GM19455 (cell line): ENCODE results near the gene SAT1.

Experiments
- ATAC-seq: cut with Tn5 transposase; IDR thresholded peaks from one replicate; pipeline ENCODE4 v1.9.1; 2021; ENCODE audit not compliant: unreplicated experiment

The SAT1 gene

DNA sequence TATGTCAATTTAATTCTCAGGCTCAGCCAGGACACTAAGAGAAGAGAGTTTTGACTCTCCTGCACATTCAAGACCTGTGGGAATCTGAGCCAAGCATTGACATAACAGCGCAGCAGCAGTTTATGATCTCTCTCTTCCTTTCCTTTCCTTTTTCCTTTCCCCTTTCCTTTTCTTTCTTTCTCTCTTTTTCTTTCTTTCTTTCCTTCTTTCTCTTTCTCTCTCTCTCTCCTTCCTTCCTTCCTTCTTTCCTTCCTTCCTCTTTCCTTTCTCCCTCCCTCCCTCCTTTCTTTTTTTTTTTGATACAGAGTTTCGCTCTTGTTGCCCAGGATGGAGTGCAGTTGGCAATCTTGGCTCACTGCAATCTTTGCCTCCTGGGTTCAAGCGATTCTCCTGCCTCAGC lies 21.6 kb downstream of the SAT1 start:
- no peak for ATAC-seq

DNA sequence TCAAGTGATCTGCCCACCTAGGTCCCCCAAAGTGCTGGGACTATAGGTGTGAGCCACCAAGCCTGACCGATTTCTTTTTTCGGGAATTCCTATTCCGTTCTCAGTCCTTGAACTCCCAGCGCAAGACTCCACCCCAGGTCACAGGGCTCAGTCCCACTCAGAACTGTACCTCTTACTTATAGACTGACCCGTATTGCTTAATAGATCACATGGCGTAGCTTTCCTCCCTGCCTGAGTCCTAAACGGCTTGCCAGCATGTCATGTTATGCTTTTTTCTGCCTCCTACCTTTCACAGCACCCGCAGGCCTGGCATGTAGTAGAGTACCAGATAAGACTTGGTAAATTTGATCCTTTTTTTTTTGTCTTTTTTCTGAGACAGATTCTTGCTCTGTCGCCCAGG lies 22.4 kb downstream of the SAT1 start:
- no peak for ATAC-seq

DNA sequence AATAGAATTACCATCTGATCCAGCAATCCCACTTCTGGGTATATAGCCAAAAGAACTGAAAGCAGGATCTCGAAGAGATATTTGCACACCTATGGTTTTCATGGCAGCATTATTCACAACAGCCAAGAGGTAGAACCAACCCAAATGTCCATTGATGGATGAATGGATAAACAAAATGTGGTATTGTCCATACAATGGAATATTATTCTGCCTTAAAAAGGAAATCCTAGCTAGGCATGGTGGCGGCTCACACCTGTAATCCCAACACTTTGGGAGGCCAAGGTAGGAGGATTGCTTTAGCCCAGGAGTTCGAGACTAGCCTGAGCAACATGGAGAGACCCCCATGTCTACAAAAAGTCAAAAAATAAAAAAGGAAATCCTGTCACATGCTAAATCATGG lies 27.3 kb downstream of the SAT1 start:
- no peak for ATAC-seq

DNA sequence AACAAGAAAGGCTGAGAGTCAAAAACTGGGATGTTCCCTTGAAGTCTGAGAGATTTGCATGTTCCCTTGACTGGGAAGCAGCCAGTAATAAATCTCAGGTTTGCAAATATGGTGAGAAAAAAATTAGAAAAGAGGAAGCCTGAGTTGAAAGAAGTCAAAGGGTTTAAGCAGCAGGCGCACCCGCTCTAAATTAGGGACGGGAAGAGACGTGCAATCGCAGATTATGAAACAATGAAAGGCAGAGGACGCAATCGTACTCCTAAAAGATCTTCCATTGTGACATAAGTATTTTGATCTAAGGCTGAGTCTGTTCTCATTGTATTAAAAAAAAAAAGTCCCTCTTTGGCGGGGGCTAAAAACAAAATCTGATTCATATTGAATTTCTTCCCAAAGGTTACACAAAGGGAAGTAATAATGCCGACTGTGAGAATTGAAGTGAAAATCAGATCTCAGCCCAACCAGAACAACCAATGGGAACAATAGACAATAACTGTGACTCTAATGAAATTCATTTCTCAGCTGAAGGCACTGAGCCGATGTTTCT lies 28.2 kb downstream of the SAT1 start:
- ATAC-seq = no peak

DNA sequence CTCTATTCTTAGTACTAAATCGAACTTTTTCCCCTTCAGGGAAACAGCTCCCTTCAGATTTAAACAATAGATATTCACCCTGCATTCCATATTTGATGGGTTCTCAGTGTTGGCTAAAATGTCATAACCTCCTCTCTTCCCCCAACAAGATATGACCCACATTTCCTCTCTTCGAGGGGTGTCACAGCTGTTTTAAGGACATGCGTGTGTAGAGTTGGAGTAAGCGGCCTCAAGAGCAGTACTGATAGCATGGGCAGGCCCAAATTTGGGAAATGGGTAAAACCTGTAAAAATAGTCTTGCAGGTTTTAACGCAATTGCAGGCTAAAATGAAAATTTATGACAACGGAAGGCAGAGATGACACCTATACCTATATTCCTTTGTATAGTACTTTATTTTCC lies 28.7 kb downstream of the SAT1 start:
- ATAC-seq = no peak

DNA sequence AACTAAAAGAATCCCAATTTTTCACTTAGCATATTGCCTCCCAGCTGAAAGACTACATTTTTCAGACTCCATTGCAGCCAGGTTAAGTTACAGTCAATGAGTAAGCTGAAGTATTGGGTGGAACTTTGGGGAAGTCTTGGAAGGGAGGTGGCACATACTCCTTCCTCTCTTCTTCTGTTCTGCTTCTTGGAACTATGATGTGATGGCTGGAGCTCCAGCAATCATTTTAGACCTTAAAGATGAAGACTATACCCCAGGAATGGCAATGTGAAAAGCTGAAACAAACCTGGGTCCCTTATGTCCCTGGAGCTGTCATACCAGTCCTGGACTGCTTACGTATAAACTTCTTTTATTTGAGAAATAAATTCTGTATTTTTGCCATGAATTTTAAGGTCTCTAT lies 30.8 kb downstream of the SAT1 start:
- ATAC-seq = no peak

DNA sequence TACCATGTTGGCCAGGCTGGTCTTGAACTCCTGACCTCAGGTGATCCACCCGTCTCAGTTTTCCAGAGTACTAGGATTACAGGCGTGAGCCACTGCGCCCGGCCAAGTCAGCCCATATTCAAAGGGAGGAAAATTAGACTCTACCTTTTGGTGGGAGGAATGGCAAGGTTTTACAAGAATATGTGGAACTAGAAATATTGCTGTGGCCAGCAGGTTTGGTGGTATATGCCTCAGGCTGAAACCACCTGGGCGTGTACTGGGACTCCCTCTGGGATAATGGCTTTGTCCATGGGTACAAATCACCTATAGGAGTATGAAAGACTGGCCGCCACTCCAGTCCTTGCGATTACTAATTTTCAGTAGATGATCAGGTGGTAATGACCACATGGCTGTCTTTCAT lies 32.4 kb downstream of the SAT1 start:
- ATAC-seq = no peak

DNA sequence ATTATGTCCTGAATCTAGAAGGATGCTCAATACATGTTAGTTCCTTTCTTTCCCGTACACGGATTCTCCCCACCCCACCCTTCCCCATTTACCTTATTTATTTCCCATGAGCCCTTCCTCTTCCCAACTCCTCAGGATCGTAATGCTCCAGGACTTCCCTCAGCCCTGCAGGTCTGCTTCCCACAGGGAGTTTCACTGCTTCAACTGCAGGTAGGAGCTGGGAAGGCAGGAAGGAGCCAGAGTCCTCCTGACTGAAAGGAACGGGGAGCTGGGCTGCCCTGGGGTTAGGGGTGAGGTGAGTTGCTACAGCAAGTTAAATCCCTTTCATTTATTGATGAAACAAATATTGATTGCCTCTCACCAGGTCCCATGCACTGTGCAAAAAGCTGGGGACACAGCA lies 33.2 kb downstream of the SAT1 start:
- ATAC-seq = no peak

DNA sequence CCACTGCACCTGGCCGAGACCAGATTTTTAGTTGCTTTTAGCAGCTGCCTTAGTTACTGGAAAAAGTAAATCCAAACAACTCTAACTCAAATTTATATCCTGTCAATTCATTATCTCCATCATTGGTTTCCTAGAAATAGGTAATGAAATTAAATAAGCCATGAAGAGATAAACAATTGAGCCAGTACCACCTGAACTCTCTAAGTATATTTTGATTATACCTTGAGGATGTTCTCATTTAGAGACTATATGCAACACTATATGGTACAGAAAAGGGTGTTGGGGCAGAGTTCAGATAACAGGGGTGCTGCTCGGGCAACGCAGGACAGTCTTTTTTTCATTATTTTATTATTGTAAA lies 35.0 kb downstream of the SAT1 start:
- ATAC-seq = no peak

DNA sequence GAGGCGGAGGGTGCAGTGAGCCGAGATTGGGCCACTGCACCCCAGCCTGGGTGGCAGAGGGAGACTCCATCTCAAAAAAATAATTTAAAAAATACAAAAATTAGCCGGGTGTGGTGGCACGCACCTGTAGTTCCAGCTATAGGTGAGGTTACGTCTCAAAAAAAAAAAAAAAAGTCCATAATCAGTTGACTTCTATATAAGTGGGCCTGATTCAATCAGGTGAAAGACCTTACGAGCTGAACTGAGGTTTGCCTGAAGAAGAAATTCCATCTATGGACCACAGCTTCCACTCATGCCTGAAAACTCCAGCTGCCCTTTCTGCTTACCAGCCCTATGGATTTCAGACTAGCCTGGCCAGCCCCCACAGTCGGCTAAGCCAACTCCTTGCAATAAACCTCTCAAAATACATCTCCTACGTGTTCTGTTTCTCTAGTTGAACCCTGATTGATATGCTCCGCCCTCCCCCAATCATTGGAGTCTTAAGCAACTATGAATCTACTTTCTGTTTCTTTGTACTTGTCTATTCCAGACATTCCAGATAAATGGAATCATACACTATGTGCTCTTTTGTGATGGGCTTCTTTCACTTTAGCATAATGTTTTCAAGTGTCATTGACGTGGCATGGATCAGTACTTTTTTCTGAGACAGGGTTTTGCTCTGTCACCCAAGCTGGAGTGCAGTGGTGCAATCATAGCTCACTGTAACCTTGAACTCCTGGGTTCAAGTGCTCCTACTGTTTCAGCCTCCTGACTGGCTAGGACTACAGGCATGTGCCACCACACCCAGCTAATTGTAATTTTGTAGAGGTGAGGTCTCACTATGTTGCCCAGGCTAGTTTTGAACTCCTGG lies 36.6 kb downstream of the SAT1 start:
- no peak for ATAC-seq

DNA sequence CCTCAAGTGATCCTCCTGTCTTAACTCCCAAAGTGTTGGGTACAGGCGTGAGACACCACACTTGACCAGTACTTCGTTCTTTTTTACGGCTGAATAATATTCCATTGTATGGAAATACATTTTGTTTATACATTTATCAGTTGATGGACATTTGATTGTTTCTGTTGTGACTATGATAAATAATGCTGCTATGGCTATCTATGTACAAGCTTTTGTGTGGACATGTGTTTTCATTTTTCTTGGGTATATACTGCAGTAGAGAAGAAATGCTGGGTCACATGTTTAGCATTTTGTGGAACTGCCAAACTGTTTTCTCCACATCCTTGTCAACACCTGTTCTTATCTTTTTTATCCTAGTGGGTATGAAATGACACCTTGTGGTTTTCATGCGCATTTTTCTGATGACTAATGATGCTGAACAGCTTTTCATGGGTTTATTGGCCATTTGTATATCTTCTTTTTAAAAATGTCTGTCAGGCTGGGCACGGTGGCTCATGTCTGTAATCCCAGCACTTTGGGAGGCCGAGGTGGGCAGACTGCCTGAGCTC lies 37.3 kb downstream of the SAT1 start:
- ATAC-seq = no peak

DNA sequence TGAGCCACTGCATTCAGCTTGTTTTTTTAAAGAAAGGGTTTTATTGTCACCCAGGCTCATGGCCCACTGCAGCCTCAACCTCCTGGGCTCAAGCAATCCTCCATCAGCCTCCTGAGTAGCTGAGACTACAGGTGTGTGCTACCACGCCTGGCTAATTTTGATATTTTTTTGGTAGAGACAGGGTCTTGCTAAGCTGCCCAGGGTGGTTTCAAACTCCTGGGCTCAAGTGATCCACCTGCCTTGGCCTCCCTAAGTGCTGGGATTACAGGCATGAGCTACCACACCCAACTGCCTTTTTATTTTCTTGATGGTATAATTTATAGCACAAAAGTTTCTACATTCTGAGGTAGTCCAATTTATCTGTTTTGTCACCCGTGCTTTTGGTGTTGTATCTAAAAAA lies 38.9 kb downstream of the SAT1 start:
- ATAC-seq = no peak

DNA sequence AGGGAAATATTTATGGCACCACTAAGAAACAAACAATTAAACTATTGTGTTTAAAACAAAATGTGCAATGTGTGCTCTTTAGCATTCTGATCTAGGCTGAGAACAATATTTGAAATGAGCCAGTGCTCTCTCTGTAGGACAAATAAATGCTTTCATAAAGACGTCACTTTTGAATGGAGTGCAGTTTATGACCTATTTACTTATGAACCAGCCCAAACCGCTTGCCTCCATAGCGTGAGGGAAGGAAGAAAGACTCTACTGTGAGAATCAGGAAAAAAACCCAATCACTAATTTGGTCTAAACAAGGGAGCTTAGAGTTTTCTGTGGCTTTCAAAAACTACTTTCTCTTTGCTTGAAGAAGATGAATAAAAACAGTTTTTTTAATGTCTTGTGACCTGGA lies 39.4 kb downstream of the SAT1 start:
- ATAC-seq = no peak

DNA sequence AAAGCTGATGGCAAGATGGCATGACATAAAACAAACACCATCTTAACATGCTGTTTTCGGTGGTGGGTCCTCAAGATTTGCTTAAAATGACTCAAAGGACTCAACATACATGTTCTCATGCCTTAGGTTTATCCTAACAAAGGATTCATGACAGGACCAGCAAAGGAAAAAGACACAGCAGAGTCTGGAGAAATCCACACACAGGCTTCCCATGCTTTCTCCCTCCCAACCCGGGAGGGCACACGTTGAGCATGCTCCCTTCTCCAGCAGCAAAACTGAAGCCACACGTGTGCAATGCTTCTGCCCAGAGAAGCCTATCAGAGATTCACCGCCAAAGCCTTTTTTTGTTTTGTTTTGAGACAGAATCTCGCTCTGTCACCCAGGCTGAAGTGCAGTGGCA lies 39.9 kb downstream of the SAT1 start:
- no peak for ATAC-seq

DNA sequence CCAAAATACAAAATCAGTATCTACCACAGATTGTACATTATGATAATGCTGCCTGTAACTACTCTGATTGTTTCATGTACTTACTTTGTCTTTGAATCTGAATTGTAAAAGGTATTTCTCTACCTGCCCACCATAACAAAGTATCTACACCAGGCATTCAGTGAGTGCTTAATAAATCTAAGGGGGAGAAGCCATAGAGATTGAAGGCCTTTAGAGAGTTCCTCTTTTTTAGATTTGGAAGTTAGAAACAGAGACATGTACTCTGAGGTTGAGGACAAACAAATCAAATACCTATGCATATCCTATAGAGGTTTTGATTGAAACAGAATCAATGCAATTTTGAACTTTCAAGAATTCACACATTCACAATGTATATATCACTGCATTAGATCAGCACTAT lies 42.7 kb downstream of the SAT1 start:
- ATAC-seq = no peak

DNA sequence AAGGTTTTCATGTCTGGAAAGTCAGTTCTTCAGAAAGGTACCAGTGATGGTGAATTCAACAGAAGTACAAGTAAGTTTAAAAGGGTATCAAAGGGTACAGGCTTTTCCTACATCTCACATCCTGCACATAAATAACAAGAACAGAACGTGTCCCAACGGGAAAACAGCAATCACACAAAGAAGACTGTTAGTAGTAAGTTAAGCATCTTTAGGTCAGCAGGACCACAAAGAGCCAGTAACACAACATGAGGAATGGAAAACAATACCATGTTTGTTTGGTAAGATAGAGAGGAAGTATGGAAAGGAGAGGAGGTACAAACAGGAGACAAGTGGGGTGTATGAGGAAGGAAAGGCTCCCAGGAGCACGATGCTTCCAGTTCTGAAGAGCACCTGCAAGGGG lies 43.2 kb downstream of the SAT1 start:
- ATAC-seq = no peak

DNA sequence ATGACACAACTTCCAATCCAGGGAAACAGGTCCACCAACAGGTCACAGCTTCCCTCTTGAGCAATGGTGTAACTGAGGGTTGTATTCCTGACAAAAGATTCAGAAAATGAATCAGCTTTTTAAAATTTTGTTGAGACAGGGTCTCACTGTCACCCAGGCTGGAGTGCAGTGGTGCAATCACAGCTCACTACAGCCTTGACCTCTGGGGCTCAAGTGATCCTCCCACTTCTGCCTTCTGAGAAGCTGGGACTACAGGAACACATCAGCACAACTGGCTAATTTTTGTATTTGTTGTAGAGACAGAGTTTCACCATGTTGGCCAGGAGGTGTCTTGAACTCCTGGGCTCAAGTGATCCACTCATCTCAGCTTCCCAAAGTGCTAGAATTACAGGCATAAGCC lies 43.7 kb downstream of the SAT1 start:
- ATAC-seq = no peak

DNA sequence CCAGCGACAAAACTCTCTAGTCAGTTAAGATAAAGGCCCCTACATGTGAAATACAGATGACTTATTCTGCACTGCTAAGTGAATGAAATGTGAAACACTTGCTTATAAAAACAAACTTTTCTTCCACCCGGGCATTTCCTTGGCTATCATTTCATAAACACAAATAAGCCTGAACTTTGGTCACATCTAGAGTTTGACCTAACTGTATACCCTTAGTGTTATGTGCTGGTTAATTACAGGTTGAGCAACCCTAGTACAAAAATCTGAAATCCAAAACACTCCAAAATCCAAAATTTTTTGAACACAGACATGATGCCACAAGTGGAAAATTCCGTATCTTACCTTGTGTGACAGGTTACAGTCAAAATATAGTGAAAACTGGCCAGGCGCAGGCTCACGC lies 45.9 kb downstream of the SAT1 start:
- ATAC-seq = no peak

DNA sequence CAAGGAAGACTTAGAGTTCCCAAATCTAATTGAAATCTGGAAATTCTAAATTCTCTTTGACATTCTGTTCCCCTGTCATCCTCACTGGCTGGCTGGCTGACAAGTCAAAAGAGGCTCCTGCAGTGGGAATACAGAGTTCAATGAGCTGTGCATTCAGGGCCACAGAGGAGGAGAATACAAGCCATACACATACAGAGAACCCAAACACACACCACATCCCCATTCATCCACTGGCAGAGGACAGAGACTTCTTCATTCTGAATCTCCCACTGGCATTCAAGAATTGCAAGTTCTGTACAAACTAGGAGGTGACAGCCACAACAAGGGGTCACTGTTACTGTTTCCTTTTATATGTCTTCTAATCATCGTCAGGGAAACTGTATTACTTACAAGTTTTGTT lies 49.7 kb downstream of the SAT1 start:
- no peak for ATAC-seq
